HG03025 (cell line): Measurements from ENCODE around the gene NRP2.

Experiments
- ATAC-seq: cut with Tn5 transposase; IDR thresholded peaks from one replicate; pipeline ENCODE4 v1.9.1; 2021; ENCODE audit warnings: mild to moderate bottlenecking, moderate library complexity; ENCODE audit not compliant: unreplicated experiment, low FRiP score

The NRP2 gene

GRCh38 chr2:205836477-205837221 is 154.3 kb downstream of the NRP2 start:
- no peak for ATAC-seq

GRCh38 chr2:205837663-205838062 is 155.4 kb downstream of the NRP2 start:
- no peak for ATAC-seq

GRCh38 chr2:205845446-205845845 is 163.1 kb downstream of the NRP2 start:
- ATAC-seq = no peak
